Mesenchymal stem cell (in vitro differentiated cells and primary cell): ENCODE data around the gene TANC2.

Source experiments
- DNase-seq: peaks from one replicate; pipeline ENCODE4 v3.0.0-alpha.2; 2013
- H2AFZ ChIP-seq: one replicate; pipeline ENCODE4 v1.6.1; 2013; ENCODE audit warnings: low read depth, mild to moderate bottlenecking, control low read depth, inconsistent platforms, low read length, moderate library complexity
- H2AK5ac ChIP-seq: 2 replicates; pipeline ENCODE4 v1.6.1; 2013; ENCODE audit warnings: low read length, moderate library complexity, mild to moderate bottlenecking, inconsistent platforms; ENCODE audit not compliant: severe bottlenecking
- H2BK120ac ChIP-seq: one replicate; pipeline ENCODE4 v1.6.1; 2013; ENCODE audit warnings: low read depth, mild to moderate bottlenecking, inconsistent platforms, low read length, moderate library complexity
- H2BK12ac ChIP-seq, 2 experiments: one replicate each; pipeline ENCODE4 v1.6.1; 2013; ENCODE audit warnings: inconsistent platforms in 2 of 2, low read length in 2 of 2, mild to moderate bottlenecking in 2 of 2, moderate library complexity in 2 of 2, control low read depth in 1 of 2
- H2BK15ac ChIP-seq: one replicate; pipeline ENCODE4 v1.6.1; 2013; ENCODE audit warnings: mild to moderate bottlenecking, low read depth, inconsistent platforms; ENCODE audit not compliant: poor library complexity, severe bottlenecking
- H2BK5ac ChIP-seq: 2 replicates; pipeline ENCODE4 v1.6.1; 2013; ENCODE audit warnings: low read depth, mild to moderate bottlenecking, low read length, control low read depth, inconsistent platforms; ENCODE audit not compliant: poor library complexity, severe bottlenecking
- H3K14ac ChIP-seq, 2 experiments: one replicate each; pipeline ENCODE4 v1.6.1; 2013; ENCODE audit warnings: inconsistent platforms in 2 of 2, low read length in 2 of 2, control low read depth in 1 of 2, mild to moderate bottlenecking in 1 of 2, moderate library complexity in 1 of 2
- H3K18ac ChIP-seq, 2 experiments: one replicate each; pipeline ENCODE4 v1.6.1; 2013; ENCODE audit warnings: inconsistent platforms in 2 of 2, low read length in 2 of 2, control low read depth in 1 of 2, low read depth in 1 of 2, mild to moderate bottlenecking in 1 of 2
- H3K23ac ChIP-seq, 2 experiments: one replicate each; pipeline ENCODE4 v1.6.1; 2013; ENCODE audit warnings: inconsistent platforms in 2 of 2, low read length in 2 of 2, mild to moderate bottlenecking in 2 of 2, moderate library complexity in 2 of 2, control low read depth in 1 of 2
- H3K27ac ChIP-seq: 2 replicates; pipeline ENCODE4 v1.5.1; 2013; ENCODE audit warnings: mild to moderate bottlenecking, moderate library complexity, low read length, control low read depth, inconsistent platforms; ENCODE audit not compliant: poor library complexity, severe bottlenecking
- H3K27me3 ChIP-seq, 2 experiments: 2 replicates each; pipeline versions ENCODE4 v1.6.1 to v1.7.0; 2013; ENCODE audit warnings: low read length in 2 of 2, mild to moderate bottlenecking in 2 of 2, moderate library complexity in 2 of 2, control low read depth in 1 of 2, inconsistent platforms in 1 of 2; ENCODE audit not compliant: control insufficient read depth in 1 of 2, insufficient read depth in 1 of 2
- H3K36me3 ChIP-seq, 2 experiments: 2 replicates each; pipeline versions ENCODE4 v1.6.1 to v1.7.0; 2013; ENCODE audit warnings: low read length in 2 of 2, control low read depth in 1 of 2, inconsistent platforms in 1 of 2, low read depth in 1 of 2, mild to moderate bottlenecking in 1 of 2; ENCODE audit not compliant: insufficient read depth in 2 of 2, control insufficient read depth in 1 of 2
- H3K4ac ChIP-seq, 2 experiments: one replicate each; pipeline ENCODE4 v1.6.1; 2013; ENCODE audit warnings: inconsistent platforms in 2 of 2, low read length in 2 of 2, mild to moderate bottlenecking in 2 of 2, moderate library complexity in 2 of 2, control low read depth in 1 of 2, low read depth in 1 of 2
- H3K4me1 ChIP-seq: 2 replicates; pipeline ENCODE4 v1.6.1; 2013; ENCODE audit warnings: low read depth, low read length, control low read depth; ENCODE audit not compliant: control insufficient read depth, insufficient read depth
- H3K4me2 ChIP-seq: 2 replicates; pipeline ENCODE4 v1.6.1; 2013; ENCODE audit warnings: low read length, mild to moderate bottlenecking, inconsistent platforms; ENCODE audit not compliant: poor library complexity, severe bottlenecking
- H3K4me3 ChIP-seq, 2 experiments: 2 replicates each; pipeline versions ENCODE4 v1.5.1 to v1.7.0; 2013; ENCODE audit warnings: low read length in 2 of 2, mild to moderate bottlenecking in 2 of 2, control low read depth in 1 of 2, low read depth in 1 of 2; ENCODE audit not compliant: insufficient read depth in 1 of 2
- H3K79me1 ChIP-seq: replicated peaks from 2 replicates; pipeline ENCODE4 v1.6.1; 2013; ENCODE audit warnings: mild to moderate bottlenecking, control low read depth, low read length, inconsistent platforms; ENCODE audit not compliant: poor library complexity, severe bottlenecking
- H3K9ac ChIP-seq: 2 replicates; pipeline ENCODE4 v1.7.0; 2013; ENCODE audit warnings: mild to moderate bottlenecking, low read length, moderate library complexity
- H3K9me3 ChIP-seq: 2 replicates; pipeline ENCODE4 v1.7.0; 2013; ENCODE audit warnings: mild to moderate bottlenecking, low read length; ENCODE audit not compliant: control insufficient read depth
- H4K8ac ChIP-seq: one replicate; pipeline ENCODE4 v1.6.1; 2013; ENCODE audit warnings: inconsistent platforms, mild to moderate bottlenecking, low read length, moderate library complexity
- H4K91ac ChIP-seq: one replicate; pipeline ENCODE4 v1.6.1; 2013; ENCODE audit warnings: mild to moderate bottlenecking, low read length, inconsistent platforms
- WGBS: methylation state at CpG from one replicate; pipeline ENCODE4 v1.1.7; 2013; ENCODE audit warnings: mixed read lengths; 5-methylcytosine and 5-hydroxymethylcytosine counted together

The TANC2 gene

GRCh38 chr17:62998665-62999393, 32.8 kb downstream of the TANC2 start:
- no peak overlapping the region for H3K14ac ChIP-seq
- no peak overlapping the region for H2BK15ac ChIP-seq
- H2BK5ac ChIP-seq: no peak overlapping the region
- H3K18ac ChIP-seq: peak overlapping the region in 1 of 2 experiments; percentile 12
- H3K79me1 ChIP-seq: peaks cover 9% of the 10 kb centered on the region
- no peak overlapping the region for H3K23ac ChIP-seq
- no peak overlapping the region for H3K4me3 ChIP-seq
- no peak overlapping the region for H3K4ac ChIP-seq
- H3K27ac ChIP-seq: no peak overlapping the region
- no peak overlapping the region for H2BK12ac ChIP-seq
- H3K4me2 ChIP-seq: no peak overlapping the region
- no peak overlapping the region for H3K9ac ChIP-seq
- peaks cover 4% of the 10 kb centered on the region for H3K4me1 ChIP-seq
- H3K27me3 ChIP-seq: no peaks in the 10 kb centered on the region
- no peak overlapping the region for H2BK120ac ChIP-seq
- H2AK5ac ChIP-seq: no peak overlapping the region
- H3K9me3 ChIP-seq: no peaks in the 10 kb centered on the region
- H2AFZ ChIP-seq: no peak overlapping the region
- DNase-seq: peak; percentile 21
- H4K91ac ChIP-seq: no peak overlapping the region
- H4K8ac ChIP-seq: no peak overlapping the region
- no peaks in the 10 kb centered on the region for H3K36me3 ChIP-seq
- 100% methylated on average over 1 of the region's 1 CpG for WGBS

GRCh38 chr17:62999736-63000135, 33.7 kb downstream of the TANC2 start:
- Histone ChIP-seq H3K36me3 (no peaks in the 10 kb centered on the region), H3K4ac (no peak overlapping the region), H2AK5ac (no peak overlapping the region), H3K18ac (no peak overlapping the region), H4K91ac (no peak overlapping the region), H2BK12ac (no peak overlapping the region), H3K9ac (no peak overlapping the region), H3K27me3 (no peaks in the 10 kb centered on the region), H3K27ac (no peak overlapping the region), H3K14ac (no peak overlapping the region), H3K23ac (no peak overlapping the region), H2BK120ac (no peak overlapping the region), H2BK5ac (no peak overlapping the region), H3K4me3 (no peak overlapping the region), H3K4me2 (no peak overlapping the region), H2AFZ (no peak overlapping the region), H3K79me1 (peaks cover 9% of the 10 kb centered on the region), H3K4me1 (peaks cover 7% of the 10 kb centered on the region), H4K8ac (no peak overlapping the region), H3K9me3 (no peaks in the 10 kb centered on the region), H2BK15ac (no peak overlapping the region)
- no peak for DNase-seq
- WGBS: 100% methylated on average over 2 of the region's 3 CpGs

- no peak overlapping the region for H2BK5ac ChIP-seq
- no peak overlapping the region for H3K14ac ChIP-seq
- H2BK12ac ChIP-seq: no peak overlapping the region
- H3K23ac ChIP-seq: no peak overlapping the region
- no peak overlapping the region for H3K18ac ChIP-seq
- no peaks in the 10 kb centered on the region for H3K36me3 ChIP-seq
- DNase-seq: no peak
- H3K27ac ChIP-seq: no peak overlapping the region
- no peak overlapping the region for H3K9ac ChIP-seq
- H2AFZ ChIP-seq: no peak overlapping the region
- no peak overlapping the region for H3K4ac ChIP-seq
- no peaks in the 10 kb centered on the region for H3K9me3 ChIP-seq
- H2BK15ac ChIP-seq: no peak overlapping the region
- no peak overlapping the region for H2BK120ac ChIP-seq
- H4K91ac ChIP-seq: no peak overlapping the region
- no peak overlapping the region for H3K4me3 ChIP-seq
- WGBS: 97% methylated on average over 4 of the region's 5 CpGs
- no peak overlapping the region for H3K4me2 ChIP-seq
- H3K79me1 ChIP-seq: peaks cover 9% of the 10 kb centered on the region
- H4K8ac ChIP-seq: no peak overlapping the region
- H3K27me3 ChIP-seq: no peaks in the 10 kb centered on the region
- H2AK5ac ChIP-seq: no peak overlapping the region
- peaks cover 6% of the 10 kb centered on the region for H3K4me1 ChIP-seq
Observed at GRCh38 chr17:63001689-63002394, 35.8 kb downstream of the TANC2 start.

DNA sequence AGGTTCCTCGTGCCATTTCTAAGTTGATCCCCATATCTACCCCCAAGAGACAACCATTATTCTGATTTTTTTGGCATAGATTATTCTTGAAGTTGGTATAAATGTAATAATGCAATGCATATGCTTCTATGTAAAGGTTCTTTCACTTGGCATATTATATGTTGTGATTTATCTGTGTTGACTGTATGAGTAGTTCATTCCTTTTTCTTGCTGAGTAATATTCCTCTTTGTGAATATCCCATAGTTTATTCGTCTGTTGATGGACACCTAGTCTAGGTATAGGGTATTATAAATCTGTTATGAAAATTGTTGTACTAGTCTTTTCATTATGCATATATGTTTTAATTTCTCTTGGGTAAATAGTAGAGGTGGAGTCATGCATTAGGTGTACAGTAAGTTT, 36.6 kb downstream of the TANC2 start:
- no peak overlapping the region for H4K8ac ChIP-seq

More for the DNA sequence above, 36.6 kb downstream of the TANC2 start:
- no peak for DNase-seq
- Histone ChIP-seq H3K4ac (no peak overlapping the region), H2BK15ac (no peak overlapping the region), H3K27ac (no peak overlapping the region), H3K9ac (no peak overlapping the region), H3K14ac (no peak overlapping the region), H3K4me2 (no peak overlapping the region), H2BK12ac (no peak overlapping the region), H4K91ac (no peak overlapping the region), H3K4me3 (no peak overlapping the region), H2AFZ (no peak overlapping the region), H3K36me3 (no peaks in the 10 kb centered on the region), H3K9me3 (no peaks in the 10 kb centered on the region), H3K79me1 (peaks cover 9% of the 10 kb centered on the region), H2BK120ac (no peak overlapping the region), H2AK5ac (no peak overlapping the region), H2BK5ac (no peak overlapping the region), H3K23ac (no peak overlapping the region), H3K27me3 (no peaks in the 10 kb centered on the region), H3K18ac (no peak overlapping the region), H3K4me1 (peaks cover 6% of the 10 kb centered on the region)
- no CpG with 5 or more reads among the region's 2 CpGs for WGBS
